ENCODE measurements around the gene ESPN.
A peak's percentile ranks its signal among the peaks of the same experiment; 100 is the strongest.
"Not testable (repeated sequence)": the region's sequence is repeated elsewhere in the genome, so short reads cannot be mapped to it uniquely, and the experiment has no call there.

ESPN gene

DNA sequence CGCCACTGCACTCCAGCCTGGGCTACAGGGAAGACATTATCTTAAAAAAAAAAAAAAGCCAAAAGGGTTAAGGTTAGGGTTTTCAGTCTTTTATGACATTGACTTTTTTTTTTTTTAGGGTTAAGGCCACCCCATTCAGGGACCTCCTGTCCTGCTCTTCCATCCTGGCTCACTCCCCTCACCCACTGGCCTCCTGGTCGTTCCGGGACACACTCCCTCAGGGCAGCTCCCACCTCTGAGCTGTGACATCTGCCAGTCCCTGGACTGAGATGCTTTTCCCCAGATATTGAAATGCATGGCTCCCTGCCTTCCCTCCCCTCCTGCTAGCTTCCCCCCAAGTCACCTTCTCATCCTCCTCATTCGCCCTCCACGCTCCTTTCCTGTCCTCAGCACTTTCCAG, 57.2 kb downstream of the ESPN start:
- no peak for DNase-seq (ENCODE audit: low read depth in 2 of 2)

DNA sequence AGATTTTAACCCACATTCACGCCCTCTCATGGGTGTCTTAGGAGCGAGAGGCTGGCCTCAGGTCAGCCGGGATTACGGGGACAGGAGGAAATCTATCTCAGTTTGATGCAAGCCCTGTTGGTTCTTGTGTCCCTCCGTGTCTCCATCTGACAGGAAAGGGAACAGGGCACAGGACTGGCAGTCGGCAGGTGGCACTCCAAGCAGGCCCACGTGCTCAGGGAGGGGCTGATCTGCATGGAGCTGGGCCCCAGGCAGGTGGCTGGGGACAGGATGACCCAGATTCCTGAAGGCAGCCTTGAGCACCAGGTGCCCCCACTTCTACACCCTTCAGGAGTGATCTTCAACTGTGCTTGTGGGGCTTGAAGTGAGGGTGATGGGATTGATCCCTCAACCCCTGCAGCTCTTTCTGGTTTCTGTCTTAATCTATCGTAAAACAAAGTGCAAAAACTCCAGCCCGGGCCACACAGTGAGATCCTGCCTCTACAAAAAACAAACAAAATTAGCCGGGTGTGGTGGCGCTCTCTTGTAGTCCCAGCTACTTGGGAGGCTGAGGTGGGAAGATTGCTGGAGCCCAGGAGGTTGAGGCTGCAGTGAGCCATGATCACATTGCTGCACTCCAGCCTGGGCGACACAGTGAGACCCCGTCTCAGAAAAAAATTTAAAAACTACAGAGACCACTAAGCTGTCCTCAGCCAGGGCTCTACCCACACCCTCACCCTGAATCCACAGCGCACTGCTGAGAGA, 58.6 kb downstream of the ESPN start:
- no peak for DNase-seq (ENCODE audit: low read depth in 2 of 2)

DNA sequence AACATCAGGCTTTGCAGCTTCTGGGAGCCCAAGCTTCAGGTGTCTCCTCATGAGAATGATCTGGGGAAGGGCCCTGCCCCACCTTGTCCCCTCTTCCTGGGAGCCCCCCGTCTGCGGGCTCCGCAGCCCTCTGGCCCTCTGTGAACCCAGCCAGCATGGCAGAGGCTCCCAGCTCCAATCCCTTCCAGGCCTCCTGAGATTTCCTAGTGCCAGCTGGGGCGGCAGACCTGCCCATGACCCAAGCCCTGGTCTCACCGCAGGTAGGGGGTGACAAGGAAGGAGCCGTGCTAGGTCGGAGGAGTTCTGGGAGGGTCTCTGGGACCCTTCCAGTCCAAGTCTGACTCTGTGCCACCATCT, 59.2 kb downstream of the ESPN start:
- DNase-seq (ENCODE audit: low read depth in 2 of 2): no peak

DNA sequence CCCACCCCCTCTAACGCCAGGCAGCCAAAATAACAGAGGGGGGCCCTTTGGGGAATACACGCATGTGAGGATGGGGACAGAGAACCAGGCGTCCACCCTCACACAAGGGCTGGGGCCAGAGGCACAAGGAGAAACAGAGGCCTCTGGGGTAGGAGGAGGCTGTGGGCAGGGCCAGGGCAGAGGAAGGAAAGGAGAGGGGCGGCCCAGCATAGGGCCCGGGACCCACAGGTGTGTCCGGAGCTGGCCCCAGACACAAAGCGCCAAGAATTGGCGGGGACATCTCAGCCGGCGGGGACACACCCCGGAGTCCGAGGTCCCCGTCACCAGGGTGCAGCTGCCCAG, 60.2 kb downstream of the ESPN start:
- no peak for DNase-seq (ENCODE audit: low read depth in 2 of 2)

DNA sequence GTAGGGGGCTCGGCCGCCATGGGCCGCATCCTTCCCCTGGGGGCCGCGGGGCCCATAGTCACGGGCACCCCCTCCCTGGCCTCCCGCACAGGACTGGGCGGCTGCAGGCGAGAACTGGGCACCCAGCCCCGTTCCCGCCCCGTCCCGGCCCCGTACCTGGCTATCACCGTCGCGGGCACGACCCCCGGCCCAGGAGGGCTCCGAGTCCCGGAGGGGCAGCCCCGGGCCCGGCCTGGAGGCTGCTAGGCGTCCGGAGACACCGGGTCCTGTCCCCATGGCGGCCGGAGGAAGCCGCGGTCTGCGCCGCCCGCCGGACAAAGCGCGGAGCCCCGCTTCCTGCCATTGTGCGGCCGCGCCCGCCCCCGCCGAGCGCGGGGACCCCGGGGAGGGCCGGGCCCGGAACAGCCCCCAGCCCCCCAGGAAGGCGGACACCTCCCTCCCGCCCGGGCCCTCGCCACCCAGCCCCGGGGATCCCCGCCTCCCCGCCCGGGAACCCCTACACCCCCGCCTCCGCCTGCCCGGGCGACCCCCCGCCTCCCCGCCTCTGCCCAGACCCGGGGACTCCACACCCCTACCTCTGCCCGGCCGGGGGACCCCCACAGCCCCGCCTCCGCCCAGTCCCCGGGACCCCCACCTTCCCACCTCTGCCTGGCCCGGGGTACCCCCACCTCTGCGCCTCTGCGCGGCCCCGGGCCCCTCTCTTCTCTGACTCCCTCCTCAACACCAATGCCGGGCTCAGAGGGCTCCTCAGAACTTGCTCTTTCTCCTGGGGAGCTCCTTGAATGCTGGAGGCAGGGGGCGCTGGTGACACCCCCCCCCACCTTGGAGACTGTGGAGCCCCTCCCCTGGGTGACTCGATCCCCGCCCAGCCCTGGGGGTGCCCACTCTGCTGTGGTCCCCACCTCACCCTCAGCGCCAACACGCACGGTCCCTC, 60.9 kb downstream of the ESPN start:
- DNase-seq (ENCODE audit: low read depth in 2 of 2): no peak

DNA sequence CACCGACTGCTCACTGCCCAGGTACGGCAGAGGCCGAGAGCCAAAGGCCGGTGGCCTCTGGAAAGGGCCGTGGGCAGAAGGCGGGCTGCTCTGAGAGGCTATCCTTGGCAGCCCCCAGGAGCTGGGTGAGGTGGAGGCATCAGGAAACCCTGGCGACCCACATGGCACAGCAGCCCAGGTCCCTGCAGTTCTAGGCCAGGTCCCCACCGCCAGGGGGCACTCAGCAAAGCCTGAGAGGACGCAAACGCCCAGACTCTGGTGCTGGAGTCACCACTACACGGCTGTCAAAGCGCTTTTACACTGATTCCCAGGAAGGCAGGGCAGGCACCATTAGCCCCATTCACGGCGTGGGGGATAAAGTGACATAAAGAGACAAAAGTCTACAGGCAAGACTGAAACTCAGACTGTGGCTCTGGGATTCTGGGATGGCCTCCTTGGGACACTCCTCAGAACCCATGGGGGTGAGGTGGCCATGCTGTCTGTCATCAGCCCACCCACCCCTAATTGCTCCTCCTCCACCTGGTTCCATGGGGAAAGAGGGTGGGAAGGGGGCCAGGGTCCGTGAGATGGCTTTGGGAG, 61.9 kb downstream of the ESPN start:
- peak; percentile 83 to 92 for DNase-seq (ENCODE audit: low read depth in 2 of 2)

DNA sequence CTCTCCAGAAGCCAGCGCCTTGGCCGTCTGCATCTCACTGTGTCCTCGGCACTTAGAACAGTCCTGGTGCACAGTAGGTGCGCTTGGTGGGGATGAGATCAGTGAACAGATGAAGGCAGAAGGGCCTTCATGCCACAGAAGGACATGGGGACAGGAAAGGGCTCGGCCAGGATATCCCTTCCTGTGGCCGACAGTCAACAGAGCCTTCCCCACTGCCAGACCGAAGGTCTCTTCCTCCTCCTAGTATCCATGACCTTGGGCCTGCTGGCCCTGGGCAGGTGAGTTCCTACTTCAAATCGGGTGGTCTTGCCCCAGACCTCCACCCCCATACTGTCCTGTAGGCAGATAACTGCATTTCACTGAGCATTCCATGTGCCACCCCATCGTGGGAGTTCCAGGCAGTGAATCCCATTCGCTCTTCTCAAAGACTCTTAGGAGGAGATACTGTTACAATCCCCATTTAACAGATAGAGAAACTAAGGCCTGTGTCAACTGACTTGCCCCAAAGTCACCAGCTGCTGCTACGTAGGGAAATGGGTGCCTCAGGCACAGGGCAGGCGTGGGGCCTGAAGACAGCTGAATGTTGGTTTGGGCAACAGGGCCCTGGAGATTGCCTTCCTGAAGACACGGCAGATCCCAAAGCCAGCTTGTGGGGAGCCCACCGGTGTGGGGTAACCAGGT, 63.4 kb downstream of the ESPN start:
- no peak for DNase-seq (ENCODE audit: low read depth in 2 of 2)

DNA sequence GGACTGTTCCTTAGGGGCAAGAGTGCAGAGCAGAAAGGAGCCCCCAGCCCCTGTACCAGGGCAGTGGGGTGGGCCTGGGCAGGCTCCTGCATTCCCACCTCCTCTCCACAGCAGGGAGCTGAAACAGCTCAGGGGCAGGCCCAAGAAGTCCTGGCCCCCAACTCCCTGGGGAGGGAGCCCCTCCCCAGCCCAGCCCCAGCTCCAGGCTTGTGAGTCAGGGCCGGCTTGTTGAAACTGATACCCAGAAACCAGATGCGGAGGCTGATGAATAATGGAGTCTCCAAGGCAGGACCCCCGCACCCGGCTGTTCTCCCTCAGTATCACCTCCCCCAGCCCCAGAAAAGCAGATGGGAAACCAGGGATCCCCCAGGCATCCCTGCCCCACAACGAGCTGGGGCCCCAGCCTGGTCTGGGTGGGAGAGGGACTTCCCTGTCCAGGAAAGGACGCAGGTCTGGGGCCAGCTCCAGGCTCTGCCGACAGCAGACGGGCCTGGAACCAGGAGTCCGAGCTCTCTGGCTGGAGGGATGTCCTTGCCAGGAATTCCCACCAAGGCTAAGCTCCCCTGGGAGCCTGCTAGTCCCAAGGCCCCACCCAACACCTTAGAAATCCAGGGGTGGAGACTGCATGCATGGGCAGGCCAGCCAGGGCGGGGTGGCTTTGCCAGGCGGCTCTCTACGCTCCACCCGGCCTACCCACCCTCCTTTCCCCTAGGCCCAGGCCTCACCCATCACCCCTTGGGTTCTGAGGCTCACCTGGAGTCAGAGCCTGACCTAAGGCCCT, 64.2 kb downstream of the ESPN start:
- DNase-seq (ENCODE audit: low read depth in 2 of 2): no peak

DNA sequence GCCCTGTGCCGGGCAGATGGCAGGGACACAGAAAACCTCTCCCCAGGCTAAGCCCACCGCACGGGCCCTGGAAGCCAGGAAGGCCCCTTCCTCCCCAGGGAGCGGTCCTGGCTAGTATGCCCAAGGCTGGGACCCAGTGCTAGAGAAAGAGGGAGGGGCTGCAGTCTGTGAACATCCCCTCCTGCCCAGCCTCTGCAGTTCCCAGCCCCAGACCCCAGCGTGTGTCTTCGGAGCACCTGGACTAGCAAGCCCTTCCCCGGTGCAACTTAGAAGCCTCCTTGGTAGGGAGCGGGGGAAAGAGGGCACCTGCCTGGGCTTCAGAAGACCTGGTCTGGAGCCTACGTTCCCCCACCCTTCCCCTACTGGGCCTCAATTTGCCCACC, 64.8 kb downstream of the ESPN start:
- no peak for DNase-seq (ENCODE audit: low read depth in 2 of 2)

DNA sequence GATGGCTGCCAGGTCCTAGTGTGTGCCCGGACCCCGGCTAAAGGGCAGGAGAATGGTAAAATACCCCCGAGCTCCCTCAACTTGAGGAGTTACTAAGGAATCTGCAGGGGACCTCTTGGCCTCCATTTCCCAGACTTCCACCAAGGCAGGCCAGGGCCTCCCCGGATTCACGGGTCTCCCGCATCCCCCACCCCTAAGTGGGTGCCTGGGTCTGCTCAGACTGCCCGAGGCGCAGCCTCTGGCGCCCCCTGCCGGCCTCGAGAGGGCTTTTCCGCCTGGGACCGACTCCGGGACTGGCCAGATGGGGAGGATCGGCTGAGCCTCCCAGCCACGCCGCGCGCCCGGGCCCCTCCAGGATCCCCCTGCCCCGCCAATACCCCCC, 65.2 kb downstream of the ESPN start:
- peak; percentile 71 to 72 for DNase-seq (ENCODE audit: low read depth in 2 of 2)

DNA sequence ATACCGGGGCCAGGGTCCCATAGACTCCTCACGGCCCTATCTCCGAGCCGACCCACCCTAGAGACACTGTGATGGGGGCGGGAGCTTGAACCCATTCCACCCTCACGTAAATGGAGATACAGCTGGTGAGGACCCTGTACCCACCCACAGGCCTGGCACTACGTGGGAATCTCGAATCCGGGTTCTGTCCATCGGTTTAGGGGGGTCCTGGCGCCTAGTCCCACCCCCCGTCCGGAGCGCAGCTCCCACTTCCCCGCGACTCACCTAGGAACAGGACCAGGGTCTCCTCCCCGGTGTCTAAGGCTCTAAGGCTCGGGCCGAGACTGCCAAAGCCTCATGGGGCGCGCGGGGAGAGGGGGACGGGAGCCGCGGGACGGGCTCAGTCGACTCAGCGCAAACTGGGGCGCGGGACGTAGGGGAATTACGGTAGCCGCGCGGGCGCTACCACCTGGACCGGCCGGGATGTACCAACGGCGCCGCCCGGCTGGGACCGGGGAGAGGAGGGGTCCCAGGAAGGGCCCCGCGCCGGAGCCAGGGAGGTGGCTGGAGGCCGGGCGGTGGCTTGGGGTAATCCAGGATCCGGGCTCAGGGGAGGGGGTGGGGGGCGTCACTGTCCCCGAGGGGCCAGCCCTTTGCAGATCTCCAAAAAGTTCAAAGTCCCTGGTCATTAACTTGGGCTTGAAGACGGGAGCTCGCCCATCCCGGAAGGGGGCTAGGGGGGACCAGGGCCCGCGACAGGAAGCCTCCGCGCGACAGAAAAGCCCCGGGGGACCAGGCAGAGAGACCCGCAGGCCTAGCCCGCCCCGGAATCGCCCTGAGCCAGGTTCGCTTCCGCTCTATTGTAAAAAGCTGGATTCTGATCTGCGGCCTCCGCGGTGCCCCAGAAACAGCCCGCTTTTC, 65.9 kb downstream of the ESPN start:
- peak; percentile 59 to 65 for DNase-seq (ENCODE audit: low read depth in 2 of 2)

DNA sequence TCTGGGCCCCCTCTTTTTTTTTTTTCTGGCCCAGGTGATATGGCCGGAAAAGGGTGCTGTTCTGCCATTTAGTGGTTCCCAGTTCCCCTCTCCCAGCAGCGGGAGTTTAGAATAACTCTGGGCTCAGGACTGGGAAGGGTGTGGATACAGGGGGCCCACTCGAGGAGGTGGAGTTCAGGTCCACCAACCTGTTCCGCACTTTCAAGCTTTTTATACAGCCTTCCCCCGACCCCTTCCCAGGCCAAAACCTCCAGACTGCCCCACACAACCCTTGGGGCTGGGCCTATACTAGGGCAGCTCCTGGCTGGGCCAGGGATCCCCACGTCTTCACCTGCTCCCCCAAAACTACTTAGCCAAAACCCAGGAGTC, 66.5 kb downstream of the ESPN start:
- DNase-seq (ENCODE audit: low read depth in 2 of 2): no peak

DNA sequence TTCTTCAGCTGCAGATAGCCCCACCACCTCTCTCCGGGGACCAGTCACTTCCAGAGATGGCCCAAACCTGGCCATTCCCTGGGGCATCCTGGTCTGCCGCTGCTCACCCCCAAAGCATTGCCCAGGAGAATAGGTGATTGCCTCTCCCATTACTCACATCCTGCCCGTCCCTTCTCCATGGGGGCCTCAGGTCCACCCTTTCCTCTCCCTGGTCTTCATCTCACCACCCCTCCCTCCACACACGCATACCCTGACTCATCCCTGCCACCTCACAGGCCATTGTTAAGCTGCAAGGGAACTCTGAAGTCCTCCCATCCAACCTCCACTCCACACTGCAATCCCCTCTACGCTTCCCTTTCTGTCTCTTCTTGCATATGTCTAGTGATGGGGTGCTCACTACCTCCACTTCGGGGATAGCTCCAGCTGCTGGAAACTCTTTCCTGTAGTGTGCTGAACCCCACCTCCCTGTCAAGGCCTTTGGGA, 66.9 kb downstream of the ESPN start, which contains the start of gene PLEKHG5:
Gene PLEKHG5 (minus strand): TSS at position 188 of the 483 bp plus-strand sequence. CDS start 14,096 bp downstream, outside the sequence.
- no peak for DNase-seq (ENCODE audit: low read depth in 2 of 2)

DNA sequence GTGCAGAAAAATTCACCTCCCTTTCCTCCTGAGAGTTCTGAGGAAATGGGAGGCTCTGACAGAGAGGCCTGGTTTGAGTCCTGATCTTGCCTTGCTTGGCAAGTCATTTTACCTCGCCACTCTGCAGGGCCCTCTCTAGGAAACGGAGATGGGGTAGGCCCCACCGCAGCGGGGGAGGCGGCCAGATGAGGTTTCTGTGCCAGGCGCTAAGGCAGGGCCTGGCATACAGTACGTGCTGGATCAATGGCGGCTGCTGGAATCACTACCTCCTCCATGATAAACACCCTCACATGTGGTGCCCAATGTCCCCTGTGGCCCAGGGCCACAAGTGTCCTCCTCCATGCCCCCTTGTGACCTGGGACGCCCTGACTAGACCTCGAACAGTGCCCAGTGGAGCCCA, 67.4 kb downstream of the ESPN start:
- no peak for DNase-seq (ENCODE audit: low read depth in 2 of 2)

DNA sequence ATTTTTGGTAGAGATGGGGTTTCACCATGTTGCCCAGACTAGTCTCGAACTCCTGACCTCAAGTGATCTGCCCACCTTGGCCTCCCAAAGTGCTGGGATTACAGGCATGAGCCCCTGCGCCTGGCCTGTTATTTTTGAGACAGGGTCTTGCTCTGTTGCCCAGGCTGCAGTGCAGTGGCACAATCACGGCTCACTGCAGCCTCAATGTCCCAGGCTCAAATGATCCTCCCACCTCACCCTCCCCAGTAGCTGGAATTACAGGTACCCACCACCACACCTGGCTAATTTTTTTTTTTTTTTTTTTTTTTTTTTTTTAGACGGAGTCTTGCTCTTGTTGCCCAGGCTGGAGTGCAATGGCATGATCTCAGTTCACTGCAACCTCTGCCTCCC, 69.3 kb downstream of the ESPN start:
- DNase-seq (ENCODE audit: low read depth in 2 of 2): not testable (repeated sequence)

DNA sequence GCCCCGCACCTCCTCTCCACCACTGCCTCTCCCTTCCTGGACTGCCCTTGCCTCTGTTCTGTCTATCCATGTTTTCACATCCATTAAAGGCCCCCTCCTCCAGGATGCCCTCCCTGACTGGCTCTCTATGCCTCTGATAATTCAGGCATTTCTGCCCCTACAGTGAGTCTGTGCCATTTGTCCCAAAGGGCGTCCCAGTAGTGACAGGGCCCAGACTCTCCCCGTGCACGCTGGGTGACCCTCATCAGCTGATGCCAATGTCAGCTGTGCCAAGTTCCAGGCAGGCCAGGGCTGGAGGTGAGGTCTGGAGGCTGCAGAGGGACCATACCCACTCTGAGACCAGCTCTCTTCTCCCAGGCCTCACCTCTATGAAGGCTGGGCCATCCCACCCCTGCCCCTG, 70.1 kb downstream of the ESPN start:
- no peak for DNase-seq (ENCODE audit: low read depth in 2 of 2)

DNA sequence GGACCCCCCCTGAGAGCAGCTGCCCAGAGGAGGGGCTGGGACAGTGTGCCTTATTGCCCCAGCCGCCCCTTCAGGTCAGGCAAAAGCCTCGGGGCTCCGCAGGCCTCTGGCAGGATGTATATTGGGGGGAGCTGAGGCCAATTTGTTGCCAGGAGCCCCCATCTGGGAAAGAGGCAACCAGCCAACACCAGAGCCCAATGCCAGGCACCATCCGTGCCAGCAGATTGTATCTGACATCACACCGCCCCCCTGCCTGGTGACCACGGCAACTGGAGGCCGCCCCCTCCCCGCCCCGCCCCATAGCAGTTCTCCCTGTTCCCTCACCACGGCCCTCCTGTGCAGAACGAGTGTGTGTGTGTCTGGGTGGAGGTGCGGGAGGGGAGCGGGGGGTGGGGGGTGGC, 70.5 kb downstream of the ESPN start:
- DNase-seq (ENCODE audit: low read depth in 2 of 2): no peak

DNA sequence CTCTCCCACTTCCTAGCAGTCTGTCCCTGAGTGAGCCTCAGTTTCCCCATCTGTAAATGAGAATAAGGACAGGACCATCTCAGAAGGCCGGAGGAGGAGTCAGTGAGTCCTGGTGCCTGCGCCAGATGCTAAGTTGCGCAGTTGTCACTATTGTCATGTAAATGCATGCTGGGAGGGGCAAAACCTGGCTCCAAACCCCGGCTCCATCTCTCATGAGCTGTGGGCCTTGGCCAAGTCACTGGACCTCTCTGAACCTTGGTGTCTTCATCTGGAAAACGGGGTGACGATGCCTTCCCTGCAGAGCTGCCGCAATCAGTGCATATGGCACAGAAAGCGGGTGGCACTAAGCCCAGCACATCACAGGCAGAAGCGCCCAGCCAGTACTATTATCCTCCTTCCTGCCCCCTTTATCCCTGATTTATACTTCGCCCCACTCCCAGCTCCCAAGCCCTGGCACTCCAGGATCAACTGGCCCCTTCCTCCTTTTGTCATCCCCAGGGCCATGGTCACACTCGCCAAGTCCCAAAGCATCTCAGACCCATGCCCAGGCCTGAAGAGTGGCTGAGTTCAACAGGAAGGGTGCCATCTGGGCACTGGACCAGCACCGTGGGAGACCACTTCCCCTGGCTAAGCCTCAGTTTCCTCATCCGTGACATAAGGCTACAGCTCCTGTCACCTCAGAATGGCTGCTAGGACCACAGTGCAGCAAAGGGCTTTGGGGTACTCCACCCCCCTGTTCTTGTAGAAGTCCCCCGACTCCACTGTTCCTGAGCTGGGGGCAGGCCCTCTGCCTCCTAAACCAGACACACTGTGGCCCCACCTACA, 71.2 kb downstream of the ESPN start:
- no peak for DNase-seq (ENCODE audit: low read depth in 2 of 2)

DNA sequence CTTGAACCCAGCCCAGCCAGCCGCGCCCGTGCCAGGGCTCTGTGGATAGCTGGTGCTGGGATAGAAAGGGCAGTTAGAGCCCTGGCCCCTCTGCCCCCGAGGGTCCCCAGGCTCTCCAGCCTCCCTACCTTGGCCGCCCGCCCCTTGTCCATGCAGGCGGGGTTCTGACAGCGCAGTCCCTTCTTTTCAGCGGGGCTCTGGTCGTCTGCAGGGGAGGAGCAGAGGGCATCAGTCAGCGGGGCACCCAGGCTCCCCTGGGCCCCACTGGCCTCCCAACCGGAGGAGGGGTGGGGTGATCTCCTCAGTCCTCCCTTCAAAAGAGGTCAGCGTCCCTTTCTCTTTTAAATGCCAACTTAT, 71.8 kb downstream of the ESPN start:
- no peak for DNase-seq (ENCODE audit: low read depth in 2 of 2)

DNA sequence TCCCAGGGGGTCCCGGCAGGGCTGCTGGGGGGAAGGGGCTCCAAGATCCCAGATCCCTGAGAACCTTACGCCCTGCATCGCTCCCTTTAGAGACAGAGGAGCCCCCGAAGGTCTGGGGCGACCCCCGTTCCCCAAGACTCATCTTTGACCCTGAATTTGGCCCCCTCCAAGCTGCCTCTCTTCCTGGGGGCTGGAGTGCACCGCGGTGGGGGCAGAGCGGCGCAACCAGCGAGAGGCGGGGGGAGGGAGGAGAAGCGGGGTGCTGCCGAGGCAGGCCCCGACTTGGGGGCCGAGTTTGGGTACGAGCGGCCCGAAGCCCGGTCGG, 72.3 kb downstream of the ESPN start:
- DNase-seq (ENCODE audit: low read depth in 2 of 2): no peak

All from stimulated activated CD4-positive, alpha-beta T cell treated with anti-CD3 and anti-CD28 coated beads, Interleukin-4, amount 100 ng/mL, for 48 hours (primary cell).